ENCODE measurements around the gene VIPR2.

- TF ChIP-seq CTCF (IDR thresholded peaks at IDR 0.05) (no peak), POLR2A (IDR thresholded peaks at IDR 0.05) (no peak)
These were observed 32.8 kb upstream of the VIPR2 start for GRCh38 chr7:159177284-159177953.
